ENCODE results near the gene PAK4. TPM values are rescaled to one million over a fixed set of nuclear protein-coding genes. Genes with fewer than 3 reads are reported as not detected.
"Not testable (repeated sequence)": the region's sequence is repeated elsewhere in the genome, so short reads cannot be mapped to it uniquely, and the experiment has no call there.

The PAK4 gene
- total and polyA plus RNA-seq, 7 donors: 7.2 to 22.0 (median 12.5) TPM

DNA sequence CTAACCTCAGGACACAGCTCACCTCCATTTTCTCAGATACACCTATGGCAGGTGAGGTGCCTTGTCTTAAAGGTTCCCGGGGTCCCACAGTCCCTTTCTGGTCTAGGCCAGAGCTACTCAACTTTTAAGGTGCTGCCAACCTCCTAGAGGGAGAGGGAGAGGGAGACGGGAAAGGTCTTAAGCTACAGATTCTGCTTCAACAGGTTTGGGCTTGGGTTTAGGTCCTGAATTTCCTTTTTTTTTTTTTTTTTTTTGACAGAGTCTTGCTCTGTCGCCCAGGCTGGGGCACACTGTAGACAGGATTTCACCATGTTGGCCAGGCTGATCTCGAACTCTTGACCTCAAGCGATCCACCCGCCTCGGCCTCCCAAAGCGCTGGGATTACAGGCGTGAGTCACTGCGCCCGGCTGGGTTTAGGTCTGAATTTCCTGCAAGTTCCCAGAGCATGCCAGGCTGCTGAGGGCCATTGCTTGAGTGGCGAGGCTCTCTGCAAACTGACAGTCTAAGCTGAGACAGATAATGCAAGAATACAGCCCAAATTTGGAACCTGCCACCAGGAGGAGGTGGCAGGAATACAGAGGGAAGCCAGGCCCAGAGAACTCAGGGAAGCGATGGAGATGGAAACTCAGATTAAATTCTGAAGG, 86.3 kb downstream of the PAK4 start:
- Histone ChIP-seq H3K27me3 (ENCODE audit: insufficient read depth in 3 of 3, low read length in 2 of 3) (peaks cover 0 to 21% (median 0%) of the 10 kb centered on the region in 3 donors), H3K4me1 (no peaks in the 10 kb centered on the region), H3K9me3 (no peaks in the 10 kb centered on the region), H3K4me3 (no peak overlapping the region), H3K36me3 (ENCODE audit: insufficient read depth in 1 of 2, low read depth in 1 of 2) (no peaks in the 10 kb centered on the region), H3K27ac (no peak overlapping the region)
- WGBS, 3 donors: 54 to 62% (median 59%) methylated on average over 12 to 13 of the region's 13 CpGs
- DNase-seq (no peak), ATAC-seq (no peak)
- intact Hi-C loops (cut with DNase I): no loop called here
- TF ChIP-seq, protein P1, sequence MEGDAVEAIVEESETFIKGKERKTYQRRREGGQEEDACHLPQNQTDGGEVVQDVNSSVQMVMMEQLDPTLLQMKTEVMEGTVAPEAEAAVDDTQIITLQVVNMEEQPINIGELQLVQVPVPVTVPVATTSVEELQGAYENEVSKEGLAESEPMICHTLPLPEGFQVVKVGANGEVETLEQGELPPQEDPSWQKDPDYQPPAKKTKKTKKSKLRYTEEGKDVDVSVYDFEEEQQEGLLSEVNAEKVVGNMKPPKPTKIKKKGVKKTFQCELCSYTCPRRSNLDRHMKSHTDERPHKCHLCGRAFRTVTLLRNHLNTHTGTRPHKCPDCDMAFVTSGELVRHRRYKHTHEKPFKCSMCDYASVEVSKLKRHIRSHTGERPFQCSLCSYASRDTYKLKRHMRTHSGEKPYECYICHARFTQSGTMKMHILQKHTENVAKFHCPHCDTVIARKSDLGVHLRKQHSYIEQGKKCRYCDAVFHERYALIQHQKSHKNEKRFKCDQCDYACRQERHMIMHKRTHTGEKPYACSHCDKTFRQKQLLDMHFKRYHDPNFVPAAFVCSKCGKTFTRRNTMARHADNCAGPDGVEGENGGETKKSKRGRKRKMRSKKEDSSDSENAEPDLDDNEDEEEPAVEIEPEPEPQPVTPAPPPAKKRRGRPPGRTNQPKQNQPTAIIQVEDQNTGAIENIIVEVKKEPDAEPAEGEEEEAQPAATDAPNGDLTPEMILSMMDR (IDR thresholded peaks at IDR 0.05): no peak

DNA sequence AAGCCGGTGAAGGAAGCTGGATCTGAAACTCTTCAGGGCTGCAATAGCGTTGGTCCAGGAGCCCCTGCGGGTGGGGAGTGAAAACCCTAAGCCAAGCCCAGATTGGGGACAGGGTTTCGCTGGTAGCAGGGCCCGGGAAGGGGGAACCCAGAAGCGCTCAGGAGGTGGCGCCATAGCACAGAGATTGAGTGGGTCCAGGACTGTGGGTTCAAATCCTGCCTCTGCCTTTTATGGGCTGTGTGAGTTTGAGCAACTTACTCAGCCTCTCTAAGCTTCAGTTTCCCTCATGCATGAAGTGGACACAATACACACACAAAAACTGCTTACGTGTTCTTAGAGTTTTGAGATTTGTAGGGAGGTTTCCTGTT, 86.8 kb downstream of the PAK4 start:
- Histone ChIP-seq H3K4me1 (no peaks in the 10 kb centered on the region), H3K36me3 (ENCODE audit: insufficient read depth in 1 of 2, low read depth in 1 of 2) (no peaks in the 10 kb centered on the region), H3K27me3 (ENCODE audit: insufficient read depth in 3 of 3, low read length in 2 of 3) (peaks cover 0 to 21% (median 0%) of the 10 kb centered on the region in 3 donors), H3K4me3 (no peak overlapping the region), H3K9me3 (no peaks in the 10 kb centered on the region), H3K27ac (no peak overlapping the region)
- 14 to 16% (median 15%) methylated on average over 8 of the region's 8 CpGs for WGBS, 3 donors
- intact Hi-C loops (cut with DNase I): no loop called here
- ATAC-seq (no peak), DNase-seq (no peak)
- TF ChIP-seq, protein P1 (IDR thresholded peaks at IDR 0.05): no peak

DNA sequence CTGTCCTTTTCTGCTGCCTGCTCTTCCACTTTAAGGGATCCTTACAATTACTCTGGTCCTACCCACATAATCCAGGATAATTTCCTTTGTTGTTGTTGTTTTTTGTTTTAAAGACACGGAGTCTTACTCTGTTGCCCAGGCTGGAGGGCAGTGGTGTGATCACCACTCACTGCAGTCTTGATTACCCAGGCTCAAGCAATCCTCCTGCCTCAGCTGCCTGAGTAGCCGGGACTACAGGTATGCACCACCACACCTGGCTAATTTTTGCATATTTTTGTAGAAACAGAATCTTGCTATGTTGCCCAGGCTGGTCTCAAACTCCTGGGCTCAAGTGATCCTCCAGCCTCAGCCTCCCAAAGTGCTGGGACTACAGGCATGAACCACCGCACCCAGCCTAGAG, 89.7 kb downstream of the PAK4 start:
- DNase-seq; H3K36me3 ChIP-seq (ENCODE audit: insufficient read depth in 1 of 2, low read depth in 1 of 2); H3K4me3 ChIP-seq; ATAC-seq; intact Hi-C loops (cut with DNase I); H3K27ac ChIP-seq; H3K9me3 ChIP-seq; H3K4me1 ChIP-seq: not testable (repeated sequence)
- peaks cover 0 to 25% (median 3%) of the 10 kb centered on the region in 3 donors for H3K27me3 ChIP-seq (ENCODE audit: insufficient read depth in 3 of 3, low read length in 2 of 3)
- WGBS, 3 donors: 88 to 91% (median 90%) methylated on average over 3 of the region's 3 CpGs

DNA sequence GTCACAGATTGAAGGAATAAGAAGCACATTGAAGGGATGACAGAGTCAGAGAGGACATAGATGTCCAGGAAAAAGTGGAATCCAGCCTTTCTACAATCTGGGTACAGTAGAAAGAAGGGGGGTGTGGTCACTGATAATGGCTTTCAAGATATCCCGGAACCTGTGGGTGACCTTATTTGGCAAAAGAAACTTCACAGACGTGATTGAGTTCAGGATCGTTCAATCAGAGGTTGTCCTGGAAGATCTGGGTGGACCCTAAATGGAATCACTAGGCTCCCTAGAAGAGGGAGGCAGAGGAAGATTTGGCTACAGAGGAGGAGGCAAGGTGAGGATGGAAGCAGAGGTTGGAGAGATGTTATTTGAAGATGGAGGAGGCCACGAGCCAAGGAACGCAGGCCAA, 91.5 kb downstream of the PAK4 start:
- Histone ChIP-seq H3K27me3 (ENCODE audit: insufficient read depth in 3 of 3, low read length in 2 of 3) (peaks cover 0 to 25% (median 8%) of the 10 kb centered on the region in 3 donors), H3K4me1 (no peaks in the 10 kb centered on the region), H3K27ac (no peak overlapping the region), H3K4me3 (no peak overlapping the region), H3K9me3 (no peaks in the 10 kb centered on the region), H3K36me3 (ENCODE audit: insufficient read depth in 1 of 2, low read depth in 1 of 2) (no peaks in the 10 kb centered on the region)
- intact Hi-C loops (cut with DNase I): no loop called here
- DNase-seq: no peak
- TF ChIP-seq, protein P1 (IDR thresholded peaks at IDR 0.05): no peak
- WGBS, 3 donors: 80 to 85% (median 81%) methylated on average over 5 of the region's 5 CpGs
- no peak for ATAC-seq

DNA sequence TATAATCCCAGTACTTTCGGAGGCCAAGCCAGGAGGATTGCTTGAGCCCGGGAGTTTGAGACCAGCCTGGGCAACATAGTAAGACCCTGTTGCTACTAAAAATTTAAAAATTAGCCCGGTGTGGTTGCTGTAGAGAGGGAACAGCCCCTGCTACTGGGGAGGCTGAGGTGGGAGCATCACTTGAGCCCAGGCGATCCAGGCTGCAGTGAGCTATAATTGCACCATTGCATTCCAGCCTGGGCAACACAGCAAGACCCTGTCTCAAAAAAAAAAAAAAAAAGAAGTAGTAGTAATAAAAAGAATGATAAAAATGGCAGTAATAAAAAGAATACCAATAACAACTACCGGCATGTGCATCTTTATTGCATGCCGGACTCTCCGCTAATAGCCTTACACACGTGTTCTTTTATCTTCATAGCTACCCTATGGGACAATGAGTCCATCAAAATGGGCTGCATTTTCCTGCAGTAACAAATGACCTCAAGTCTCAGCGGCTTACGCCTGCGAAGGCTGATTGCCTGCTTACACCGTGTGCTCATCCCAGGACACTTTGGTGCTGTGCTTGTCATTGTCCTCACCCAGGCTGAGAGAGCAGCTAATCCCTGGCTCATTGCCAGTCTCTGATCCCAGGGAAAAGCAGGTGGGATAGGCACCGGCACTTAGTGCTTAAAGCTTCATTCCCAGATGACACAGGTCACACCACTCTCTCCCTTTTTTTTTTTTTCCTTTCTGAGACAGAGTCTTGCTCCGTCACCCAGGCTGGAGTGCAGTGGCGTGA, 92.8 kb downstream of the PAK4 start:
- TF ChIP-seq, protein P1 (IDR thresholded peaks at IDR 0.05): no peak
- intact Hi-C loops (cut with DNase I): no loop called here
- DNase-seq (no peak), ATAC-seq (no peak)
- Histone ChIP-seq H3K9me3 (no peaks in the 10 kb centered on the region), H3K36me3 (ENCODE audit: insufficient read depth in 1 of 2, low read depth in 1 of 2) (no peaks in the 10 kb centered on the region), H3K27me3 (ENCODE audit: insufficient read depth in 3 of 3, low read length in 2 of 3) (peaks cover 0 to 37% (median 8%) of the 10 kb centered on the region in 3 donors), H3K4me1 (no peaks in the 10 kb centered on the region), H3K4me3 (no peak overlapping the region), H3K27ac (no peak overlapping the region)
- WGBS, 3 donors: 77 to 79% (median 78%) methylated on average over 15 of the region's 15 CpGs

DNA sequence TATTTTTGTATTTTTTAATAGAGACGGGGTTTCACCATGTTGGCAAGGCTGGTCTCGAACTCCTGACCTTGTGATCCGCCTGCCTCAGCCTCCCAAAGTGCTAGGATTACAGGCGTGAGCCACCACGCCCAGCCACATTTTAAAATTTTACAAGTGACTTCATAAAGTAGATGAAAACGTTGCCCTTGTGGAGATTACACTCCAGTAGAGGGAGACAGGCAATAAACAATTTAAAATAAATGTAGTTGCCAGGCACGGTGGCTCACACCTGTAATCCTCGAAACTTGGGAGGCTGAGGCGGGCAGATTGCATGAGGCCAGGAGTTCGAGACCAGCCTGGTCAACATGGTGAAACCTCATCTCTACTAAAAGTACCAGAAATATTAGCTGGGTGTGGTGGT, 93.5 kb downstream of the PAK4 start:
- H3K4me3 ChIP-seq; DNase-seq; H3K4me1 ChIP-seq; H3K27ac ChIP-seq; intact Hi-C loops (cut with DNase I); H3K9me3 ChIP-seq; ATAC-seq; H3K36me3 ChIP-seq (ENCODE audit: insufficient read depth in 1 of 2, low read depth in 1 of 2): not testable (repeated sequence)
- peaks cover 0 to 42% (median 8%) of the 10 kb centered on the region in 3 donors for H3K27me3 ChIP-seq (ENCODE audit: insufficient read depth in 3 of 3, low read length in 2 of 3)
- WGBS, 3 donors: 68 to 72% (median 68%) methylated on average over 10 of the region's 10 CpGs
